ENCODE measurements around the gene CLEC2A. TPM values are rescaled to one million over a fixed set of nuclear protein-coding genes. Genes with fewer than 3 reads are reported as not detected.

The CLEC2A gene
- total RNA-seq, 1 donor from 2014 or later = not detected

- DNase-seq (ENCODE audit: low read depth in 2 of 2) = no peak
Measured at GRCh38 chr12:9935026-9935425, 2.9 kb upstream of the CLEC2A start.

GRCh38 chr12:9933958-9934357 lies 1.8 kb upstream of the CLEC2A start:
- no peak for DNase-seq (ENCODE audit: low read depth in 2 of 2)

GRCh38 chr12:9931245-9931644 lies 925 bp downstream of the CLEC2A start:
- no peak for DNase-seq (ENCODE audit: low read depth in 2 of 2)

- no peak for DNase-seq (ENCODE audit: low read depth in 2 of 2)
Measured at GRCh38 chr12:9928607-9929006, 3.6 kb downstream of the CLEC2A start.

GRCh38 chr12:9926876-9927275 lies 5.3 kb downstream of the CLEC2A start:
- no peak for DNase-seq (ENCODE audit: low read depth in 2 of 2)

- DNase-seq (ENCODE audit: low read depth in 2 of 2) = peak; percentile 36 to 58
Measured at GRCh38 chr12:9925705-9926393, 6.3 kb downstream of the CLEC2A start.

- DNase-seq (ENCODE audit: low read depth in 2 of 2) = no peak
Measured at GRCh38 chr12:9922429-9922828, 9.7 kb downstream of the CLEC2A start.

GRCh38 chr12:9920451-9920850 lies 11.7 kb downstream of the CLEC2A start:
- no peak for DNase-seq (ENCODE audit: low read depth in 2 of 2)

- no peak for DNase-seq (ENCODE audit: low read depth in 2 of 2)
Measured at GRCh38 chr12:9919443-9919842, 12.7 kb downstream of the CLEC2A start.

GRCh38 chr12:9911708-9912107 lies 20.5 kb downstream of the CLEC2A start:
- no peak for DNase-seq (ENCODE audit: low read depth in 2 of 2)

- no peak for DNase-seq (ENCODE audit: low read depth in 2 of 2)
Measured at GRCh38 chr12:9910716-9911421, 21.3 kb downstream of the CLEC2A start.

- no peak for DNase-seq (ENCODE audit: low read depth in 2 of 2)
Measured at GRCh38 chr12:9909724-9910123, 22.4 kb downstream of the CLEC2A start.

GRCh38 chr12:9908350-9908749 lies 23.8 kb downstream of the CLEC2A start:
- no peak for DNase-seq (ENCODE audit: low read depth in 2 of 2)

GRCh38 chr12:9907769-9908168 lies 24.4 kb downstream of the CLEC2A start:
- DNase-seq (ENCODE audit: low read depth in 2 of 2) = no peak

GRCh38 chr12:9906873-9907272 lies 25.3 kb downstream of the CLEC2A start:
- no peak for DNase-seq (ENCODE audit: low read depth in 2 of 2)

- DNase-seq (ENCODE audit: low read depth in 2 of 2) = no peak
Measured at GRCh38 chr12:9902539-9903228, 29.5 kb downstream of the CLEC2A start.

- no peak for DNase-seq (ENCODE audit: low read depth in 2 of 2)
Measured at GRCh38 chr12:9900930-9901329, 31.2 kb downstream of the CLEC2A start.

- no peak for DNase-seq (ENCODE audit: low read depth in 2 of 2)
Measured at GRCh38 chr12:9899209-9899608, 33.0 kb downstream of the CLEC2A start.

- DNase-seq (ENCODE audit: low read depth in 2 of 2) = no peak
Measured at GRCh38 chr12:9897535-9897934, 34.6 kb downstream of the CLEC2A start.

GRCh38 chr12:9895215-9895971 lies 36.8 kb downstream of the CLEC2A start:
- DNase-seq (ENCODE audit: low read depth in 2 of 2) = no peak

GRCh38 chr12:9888665-9889273 lies 43.4 kb downstream of the CLEC2A start:
- peak in 1 of 2 donors; percentile 22 for DNase-seq (ENCODE audit: low read depth in 2 of 2)

Measured in dermis microvascular lymphatic vessel endothelial cell (primary cell).